ENCODE measurements around the gene VPS33B. TPM values are rescaled to one million over a fixed set of nuclear protein-coding genes. Genes with fewer than 3 reads are reported as not detected.

Gene VPS33B
- total RNA-seq, result 8.2 and 15.6 TPM in 2 replicates

DNA sequence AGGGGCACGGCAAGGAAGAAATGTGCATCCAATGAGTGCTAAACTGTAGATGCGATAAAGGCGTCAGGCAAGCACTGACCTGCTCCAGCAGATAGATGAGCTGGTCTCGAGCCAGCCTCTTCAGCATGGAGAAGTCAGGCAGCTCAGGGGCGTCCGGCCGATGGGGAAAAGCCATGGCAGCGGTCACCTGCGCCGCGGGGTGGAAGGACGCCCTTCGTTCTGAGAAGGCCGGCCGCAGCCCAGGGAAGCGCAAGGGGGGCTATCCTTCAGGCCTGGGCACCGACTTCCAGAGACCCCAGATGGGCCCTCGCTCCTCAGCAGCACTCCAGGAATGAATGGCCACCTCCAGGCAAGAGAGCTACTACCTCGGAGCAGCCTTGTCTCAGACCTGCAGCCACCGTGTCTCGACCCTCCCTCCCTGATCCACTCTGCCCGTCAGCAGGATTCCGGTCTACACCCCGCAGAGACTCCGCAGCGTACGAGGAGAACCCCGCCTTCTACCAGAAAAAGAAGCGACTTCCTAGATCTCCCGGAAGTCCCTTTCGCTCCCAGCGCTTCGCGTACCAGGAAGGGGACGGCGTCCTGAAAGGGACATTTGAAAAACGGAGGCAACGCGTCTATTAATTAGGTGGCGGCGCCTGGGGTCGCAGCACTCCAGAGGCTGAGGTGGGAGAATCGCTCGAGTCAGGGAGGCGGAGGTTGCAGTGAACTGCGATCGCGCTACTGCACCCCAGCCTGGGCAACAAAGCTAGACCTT lies at the start of gene VPS33B:
Gene VPS33B, minus strand, starts transcription at position 520 of the 757 bp plus-strand sequence. Its CDS starts 345 bp downstream, at position 175.

DNA sequence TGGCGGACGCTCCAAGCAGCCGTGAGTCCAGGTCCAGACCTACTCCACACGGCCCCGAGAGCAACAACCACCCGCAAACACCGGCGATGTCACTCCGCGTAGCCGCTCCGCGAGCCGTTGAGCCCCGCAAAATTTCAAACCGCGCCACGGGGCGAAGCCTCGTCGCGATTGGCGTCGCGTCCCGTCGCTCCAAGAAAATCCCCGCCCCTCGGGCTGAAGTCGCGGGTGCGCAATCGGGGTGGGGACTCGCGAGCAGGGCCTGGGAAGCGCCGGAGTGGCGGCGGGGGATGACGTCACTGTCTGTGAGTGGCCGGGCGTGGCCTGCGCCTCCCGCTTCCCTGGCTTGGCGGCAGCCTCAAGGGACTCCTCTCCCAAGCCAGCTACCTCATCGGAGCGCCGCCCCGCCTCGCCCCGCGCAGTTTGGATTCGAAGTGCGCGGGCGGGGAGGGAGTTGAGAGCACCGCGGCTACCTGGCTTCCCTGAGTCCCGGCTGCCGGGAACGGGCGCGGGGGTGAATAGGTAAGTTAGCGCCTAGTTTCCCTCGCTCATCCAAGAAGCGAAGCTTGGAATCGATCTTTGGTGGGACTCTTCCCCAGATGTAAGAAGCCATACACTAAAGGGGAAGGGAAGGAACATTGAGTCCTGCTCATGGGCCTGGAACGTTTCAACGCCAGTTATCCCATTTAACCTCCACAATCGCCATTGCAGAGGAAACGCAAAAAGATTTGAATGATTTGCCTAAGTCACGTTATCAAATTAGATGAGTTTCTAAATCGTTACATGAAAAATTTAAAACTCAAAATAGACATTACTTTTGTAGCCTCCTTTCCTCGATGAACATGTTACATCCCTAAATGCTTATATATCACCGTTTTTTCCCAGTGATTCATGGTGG lies 27.7 kb downstream of the VPS33B start, which contains the start of gene PRC1:
Gene PRC1, minus strand, starts transcription at position 119 of the 895 bp plus-strand sequence. Its CDS starts 118 bp downstream, at position 1.

DNA sequence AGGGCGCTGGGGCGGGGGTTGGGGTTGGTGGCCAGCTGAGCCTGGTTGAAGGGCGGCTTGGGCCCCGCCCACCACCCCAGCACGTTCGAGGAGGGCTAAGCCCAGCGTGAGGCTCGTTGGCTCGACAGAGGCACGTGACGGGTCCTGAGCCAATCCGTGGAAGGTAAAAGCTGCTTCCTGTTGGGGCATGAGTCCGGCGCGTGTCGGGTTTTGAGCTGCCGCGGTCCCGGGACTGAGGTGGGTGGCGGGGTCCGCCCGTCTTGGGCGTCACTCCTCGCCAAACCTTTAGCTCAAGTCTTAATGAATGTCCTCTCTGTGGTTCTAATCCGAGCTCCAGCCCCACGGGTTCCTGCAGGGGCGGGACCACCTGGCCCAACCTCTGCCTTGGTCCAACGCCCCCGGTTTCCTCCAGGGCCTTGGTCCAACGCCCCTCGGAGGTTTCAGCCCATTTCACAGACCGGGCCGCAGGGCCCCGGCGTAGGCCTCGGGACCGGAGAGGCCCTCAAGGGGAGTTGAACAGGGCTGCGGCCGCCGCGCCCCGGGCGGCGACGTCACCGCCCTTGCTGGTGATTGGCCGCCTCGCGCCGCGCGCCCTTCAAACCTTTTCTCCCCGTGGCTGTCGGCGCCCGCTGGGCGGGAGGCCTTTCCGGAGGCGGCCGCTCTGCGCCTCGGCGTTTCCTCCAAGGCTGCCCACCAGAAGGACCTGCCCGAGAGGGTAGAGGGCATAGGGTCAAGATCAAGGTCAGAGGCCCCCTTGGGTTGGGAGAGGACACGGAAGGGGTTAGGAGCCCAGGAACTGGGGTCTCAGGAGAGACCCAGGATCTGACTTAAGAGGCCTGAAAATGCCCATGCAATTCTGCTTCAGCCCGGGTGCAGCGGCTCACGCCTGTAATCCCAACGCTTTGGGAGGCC lies 67.4 kb downstream of the VPS33B start, which contains the start of gene RCCD1:
Gene RCCD1, plus strand, starts transcription at position 173 of the 912 bp plus-strand sequence. CDS start 1,851 bp downstream, outside the sequence.

Other genes with a start within 250 kb of the VPS33B start
- gene FURIN, start 154.0 kb downstream of the VPS33B start, total RNA-seq, result 100 and 116 TPM in 2 replicates
- 108 and 121 TPM in 2 replicates for gene FES, start 138.1 kb downstream of the VPS33B start, total RNA-seq
- gene MAN2A2, start 119.3 kb downstream of the VPS33B start, total RNA-seq, result 17.4 and 20.6 TPM in 2 replicates
- gene HDDC3, start 90.0 kb downstream of the VPS33B start, total RNA-seq, result 38.9 and 40.5 TPM in 2 replicates
- 68.9 and 84.5 TPM in 2 replicates for gene UNC45A, start 87.3 kb downstream of the VPS33B start, total RNA-seq
- 18.7 and 19.0 TPM in 2 replicates for gene RCCD1, start 67.7 kb downstream of the VPS33B start, total RNA-seq
- 177 and 195 TPM in 2 replicates for gene PRC1, start 28.1 kb downstream of the VPS33B start, total RNA-seq
- 1.3 and 1.7 TPM in 2 replicates for gene SV2B, start 77.7 kb upstream of the VPS33B start, total RNA-seq